ENCODE data around the gene NTM.

Gene NTM

GRCh38 chr11:132075447-132075846 is 705.0 kb downstream of the NTM start:
- DNase-seq (ENCODE audit: low spot score), result no peak

- DNase-seq (ENCODE audit: low spot score), result no peak
These were observed 707.0 kb downstream of the NTM start for GRCh38 chr11:132077416-132077815.

GRCh38 chr11:132078264-132079076 is 708.1 kb downstream of the NTM start:
- no peak for DNase-seq (ENCODE audit: low spot score)

- no peak for DNase-seq (ENCODE audit: low spot score)
These were observed 709.7 kb downstream of the NTM start for GRCh38 chr11:132080127-132080526.

- DNase-seq (ENCODE audit: low spot score), result no peak
These were observed 712.2 kb downstream of the NTM start for GRCh38 chr11:132082566-132082965.

GRCh38 chr11:132084433-132084832 is 714.0 kb downstream of the NTM start:
- DNase-seq (ENCODE audit: low spot score), result no peak

GRCh38 chr11:132087148-132087547 is 716.7 kb downstream of the NTM start:
- no peak for DNase-seq (ENCODE audit: low spot score)

- DNase-seq (ENCODE audit: low spot score), result no peak
These were observed 718.1 kb downstream of the NTM start for GRCh38 chr11:132088551-132088950.

GRCh38 chr11:132093536-132094259 is 723.3 kb downstream of the NTM start:
- DNase-seq (ENCODE audit: low spot score), result no peak

GRCh38 chr11:132094598-132094997 is 724.2 kb downstream of the NTM start:
- no peak for DNase-seq (ENCODE audit: low spot score)

- no peak for DNase-seq (ENCODE audit: low spot score)
These were observed 725.1 kb downstream of the NTM start for GRCh38 chr11:132095230-132096131.

GRCh38 chr11:132096132-132096825 is 725.9 kb downstream of the NTM start:
- DNase-seq (ENCODE audit: low spot score), result no peak

GRCh38 chr11:132099692-132100091 is 729.3 kb downstream of the NTM start:
- no peak for DNase-seq (ENCODE audit: low spot score)

- DNase-seq (ENCODE audit: low spot score), result no peak
These were observed 730.2 kb downstream of the NTM start for GRCh38 chr11:132100583-132100982.

GRCh38 chr11:132101881-132102280 is 731.5 kb downstream of the NTM start:
- DNase-seq (ENCODE audit: low spot score), result no peak

- no peak for DNase-seq (ENCODE audit: low spot score)
These were observed 732.6 kb downstream of the NTM start for GRCh38 chr11:132103021-132103420.

- DNase-seq (ENCODE audit: low spot score), result no peak
These were observed 735.9 kb downstream of the NTM start for GRCh38 chr11:132106096-132106982.

GRCh38 chr11:132111316-132111715 is 740.9 kb downstream of the NTM start:
- DNase-seq (ENCODE audit: low spot score), result no peak

GRCh38 chr11:132111838-132112237 is 741.4 kb downstream of the NTM start:
- no peak for DNase-seq (ENCODE audit: low spot score)

GRCh38 chr11:132112846-132113245 is 742.4 kb downstream of the NTM start:
- DNase-seq (ENCODE audit: low spot score), result no peak

GRCh38 chr11:132114185-132114584 is 743.8 kb downstream of the NTM start:
- DNase-seq (ENCODE audit: low spot score), result no peak
